Progenitor cell of endocrine pancreas (in vitro differentiated cells): ENCODE results near the gene PTPRT. TPM values are rescaled to one million over a fixed set of nuclear protein-coding genes. Genes with fewer than 3 reads are reported as not detected.

Experiments used
- DNase-seq: peaks from one replicate; pipeline ENCODE4 v3.0.0; 2021; ENCODE audit warnings: low spot score; ENCODE audit not compliant: unreplicated experiment
- H3K27ac Mint-ChIP-seq: 2 replicates; pipeline ENCODE4 v1.8.0; 2021; ENCODE audit warnings: mild to moderate bottlenecking, moderate library complexity, mixed read lengths
- H3K27me3 Mint-ChIP-seq: 2 replicates; pipeline ENCODE4 v1.8.0; 2021; ENCODE audit warnings: mixed read lengths
- H3K36me3 Mint-ChIP-seq: 2 replicates; pipeline ENCODE4 v1.8.0; 2022; ENCODE audit warnings: mixed read lengths; ENCODE audit not compliant: insufficient read depth
- H3K4me1 Mint-ChIP-seq: 2 replicates; pipeline ENCODE4 v1.8.0; 2021; ENCODE audit warnings: low read depth, mixed read lengths
- H3K4me3 Mint-ChIP-seq: 2 replicates; pipeline ENCODE4 v1.8.0; 2021; ENCODE audit warnings: low read depth, mild to moderate bottlenecking, moderate library complexity, mixed read lengths
- H3K9me3 Mint-ChIP-seq: 2 replicates; pipeline ENCODE4 v1.8.0; 2021; ENCODE audit warnings: low read depth, mixed read lengths
- total RNA-seq: library from RNA; stranded (reverse); gene quantifications from 2 replicates; pipeline ENCODE4 v1.2.1, GENCODE V29; 2021
- TF ChIP-seq, protein P1 (sequence below): fragments of 200-600 bp; sonication (generic); IDR thresholded peaks from one replicate; pipeline ENCODE4 v1.5.0; 2021; ENCODE audit warnings: antibody characterized with exemption, mild to moderate bottlenecking; ENCODE audit not compliant: unreplicated experiment

Gene PTPRT
- total RNA-seq, 1 donor from 2014 or later: 65.9 TPM

DNA sequence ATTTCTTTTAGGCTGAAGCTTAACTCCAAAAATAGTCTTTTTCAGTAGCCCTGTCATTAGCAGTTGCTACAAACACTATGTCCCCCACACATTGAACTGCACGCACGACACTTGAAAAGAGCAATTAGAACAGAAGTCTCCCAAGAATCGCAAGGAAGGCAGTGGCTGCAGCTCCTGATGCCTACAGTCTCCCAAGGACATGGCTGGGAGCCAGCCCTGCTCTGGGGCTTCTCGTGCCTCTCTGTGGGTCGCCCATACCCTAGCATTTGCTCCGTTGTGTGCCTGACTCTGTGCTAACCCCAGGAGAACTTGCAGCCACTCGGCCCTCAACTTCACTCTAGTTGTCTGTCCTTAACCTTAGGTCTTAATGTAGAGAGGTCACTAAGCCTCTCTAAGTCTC, 454.2 kb downstream of the PTPRT start:
- Mint-ChIP-seq H3K27ac (no peak overlapping the region), H3K9me3 (no peaks in the 10 kb centered on the region), H3K36me3 (peaks cover 5% of the 10 kb centered on the region), H3K4me3 (no peak overlapping the region), H3K4me1 (peaks cover 13% of the 10 kb centered on the region), H3K27me3 (no peaks in the 10 kb centered on the region)
- TF ChIP-seq, protein P1, sequence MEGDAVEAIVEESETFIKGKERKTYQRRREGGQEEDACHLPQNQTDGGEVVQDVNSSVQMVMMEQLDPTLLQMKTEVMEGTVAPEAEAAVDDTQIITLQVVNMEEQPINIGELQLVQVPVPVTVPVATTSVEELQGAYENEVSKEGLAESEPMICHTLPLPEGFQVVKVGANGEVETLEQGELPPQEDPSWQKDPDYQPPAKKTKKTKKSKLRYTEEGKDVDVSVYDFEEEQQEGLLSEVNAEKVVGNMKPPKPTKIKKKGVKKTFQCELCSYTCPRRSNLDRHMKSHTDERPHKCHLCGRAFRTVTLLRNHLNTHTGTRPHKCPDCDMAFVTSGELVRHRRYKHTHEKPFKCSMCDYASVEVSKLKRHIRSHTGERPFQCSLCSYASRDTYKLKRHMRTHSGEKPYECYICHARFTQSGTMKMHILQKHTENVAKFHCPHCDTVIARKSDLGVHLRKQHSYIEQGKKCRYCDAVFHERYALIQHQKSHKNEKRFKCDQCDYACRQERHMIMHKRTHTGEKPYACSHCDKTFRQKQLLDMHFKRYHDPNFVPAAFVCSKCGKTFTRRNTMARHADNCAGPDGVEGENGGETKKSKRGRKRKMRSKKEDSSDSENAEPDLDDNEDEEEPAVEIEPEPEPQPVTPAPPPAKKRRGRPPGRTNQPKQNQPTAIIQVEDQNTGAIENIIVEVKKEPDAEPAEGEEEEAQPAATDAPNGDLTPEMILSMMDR: no peak
- no peak for DNase-seq

DNA sequence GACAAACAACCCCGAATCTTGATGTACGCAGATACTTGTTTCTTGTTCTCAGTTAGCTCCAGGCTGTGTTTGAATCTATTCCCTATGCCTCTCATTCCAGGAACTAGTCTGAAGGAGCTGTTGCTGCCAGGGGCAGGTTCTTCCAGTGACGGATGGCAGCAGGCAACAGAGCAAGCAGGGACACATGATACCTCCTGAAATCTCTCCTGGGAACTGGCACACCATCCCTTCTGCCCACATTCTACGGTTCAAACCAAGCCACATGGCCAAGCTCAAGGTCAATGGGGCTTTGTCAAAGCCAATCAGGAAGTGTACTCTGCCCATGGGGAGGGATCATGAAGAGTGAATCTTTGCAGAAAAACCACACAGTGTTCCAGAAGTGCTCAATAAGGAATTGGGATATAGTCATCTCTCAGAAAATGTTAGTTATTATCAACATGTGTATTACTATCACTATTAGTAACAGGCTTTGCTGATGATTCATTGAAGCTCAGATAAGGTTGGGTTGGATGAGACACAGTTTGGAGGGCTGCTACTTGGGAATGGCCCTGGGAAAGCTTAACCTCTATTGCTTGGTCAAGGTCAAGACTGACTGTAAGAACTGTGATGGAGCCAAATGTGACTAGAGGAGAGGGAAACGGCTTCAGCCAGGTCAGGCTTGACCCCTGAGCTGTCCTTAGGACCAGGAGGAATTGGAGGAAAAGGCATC, 454.9 kb downstream of the PTPRT start:
- Mint-ChIP-seq H3K4me1 (peaks cover 13% of the 10 kb centered on the region), H3K9me3 (no peaks in the 10 kb centered on the region), H3K36me3 (peaks cover 5% of the 10 kb centered on the region), H3K27ac (no peak overlapping the region), H3K27me3 (no peaks in the 10 kb centered on the region), H3K4me3 (no peak overlapping the region)
- DNase-seq: no peak
- TF ChIP-seq, protein P1: no peak

DNA sequence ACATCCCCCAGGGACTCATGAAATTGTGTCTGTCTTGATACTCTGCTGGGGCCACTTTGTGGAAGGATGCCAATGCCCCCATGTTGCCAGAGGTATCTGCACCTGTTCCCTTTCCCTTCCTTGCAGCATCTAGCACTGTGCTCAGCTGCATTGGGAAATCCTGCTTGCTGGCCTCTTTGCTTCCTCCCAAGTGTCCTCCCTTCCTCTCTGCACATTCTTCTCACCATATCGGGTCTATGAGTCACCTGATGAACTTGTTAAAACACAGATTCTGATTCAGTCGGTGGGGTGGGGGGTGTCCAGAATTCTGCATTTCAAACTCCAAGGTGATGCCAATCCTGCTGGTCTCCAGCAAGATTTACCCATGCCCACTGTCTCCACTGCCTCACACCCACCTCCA, 467.8 kb downstream of the PTPRT start:
- Mint-ChIP-seq H3K4me1 (peaks cover 2% of the 10 kb centered on the region), H3K36me3 (peaks cover 4% of the 10 kb centered on the region), H3K27ac (no peak overlapping the region), H3K27me3 (no peaks in the 10 kb centered on the region), H3K9me3 (no peaks in the 10 kb centered on the region), H3K4me3 (no peak overlapping the region)
- TF ChIP-seq, protein P1: no peak
- no peak for DNase-seq

DNA sequence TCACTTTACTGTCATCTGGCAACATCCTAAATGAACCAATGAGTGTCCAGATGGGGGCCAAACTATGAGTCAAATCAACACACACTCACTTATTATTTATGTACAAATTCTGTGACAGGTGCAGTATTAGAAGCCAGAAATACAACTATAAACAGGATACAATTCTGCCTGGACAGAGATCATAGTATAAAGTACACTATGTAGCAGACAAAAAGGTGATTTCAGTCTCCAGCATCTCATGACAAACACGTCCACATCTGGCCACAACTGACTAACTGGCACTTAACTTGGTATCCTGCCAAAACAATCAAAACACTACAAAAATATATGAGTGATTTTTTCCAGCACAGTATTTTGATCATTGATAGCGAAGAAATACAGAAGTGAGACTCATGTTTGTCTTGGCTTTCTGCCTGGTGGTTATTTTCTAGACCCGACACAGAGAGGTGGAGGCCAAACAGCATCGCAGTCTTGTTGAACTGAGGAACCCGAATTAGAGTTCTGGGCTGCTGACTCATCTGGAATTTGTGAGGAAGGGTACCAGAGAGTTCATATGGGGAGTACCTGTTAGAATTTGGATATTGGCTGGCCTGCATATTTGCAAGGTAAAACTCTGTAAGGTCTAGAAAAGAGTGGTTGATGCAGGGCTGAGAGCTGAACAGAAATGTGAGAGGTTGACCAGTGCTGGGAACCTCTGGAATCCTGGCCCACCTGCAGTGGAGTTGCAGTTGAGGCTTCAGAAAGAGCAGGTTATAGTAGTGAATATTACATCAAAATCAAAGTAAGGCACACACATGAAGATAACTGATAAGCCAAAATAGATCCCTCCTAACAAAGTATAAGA, 475.2 kb downstream of the PTPRT start:
- H3K4me1 Mint-ChIP-seq: no peaks in the 10 kb centered on the region
- peaks cover 19% of the 10 kb centered on the region for H3K36me3 Mint-ChIP-seq
- no peak overlapping the region for H3K4me3 Mint-ChIP-seq
- TF ChIP-seq, protein P1: no peak
- no peaks in the 10 kb centered on the region for H3K27me3 Mint-ChIP-seq
- peaks cover 16% of the 10 kb centered on the region for H3K9me3 Mint-ChIP-seq
- no peak for DNase-seq
- no peak overlapping the region for H3K27ac Mint-ChIP-seq

DNA sequence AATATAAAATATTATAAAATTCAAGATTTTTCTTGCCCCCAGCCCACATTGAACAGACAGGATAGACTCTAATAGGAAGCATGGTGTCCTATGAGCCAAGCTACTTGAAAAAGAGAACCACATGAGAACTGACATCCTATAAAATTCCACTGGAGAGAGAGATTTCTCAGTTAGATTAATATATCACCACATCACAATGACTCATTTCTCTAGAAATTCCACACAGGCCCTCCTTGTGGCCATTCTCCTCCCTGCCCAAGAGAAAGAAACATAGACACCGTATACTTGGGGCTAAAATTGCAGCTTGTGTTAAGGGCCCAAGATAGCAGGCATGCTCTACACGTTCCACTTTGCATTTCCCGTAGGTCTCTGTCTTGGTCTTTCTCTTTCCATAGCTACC, 481.4 kb downstream of the PTPRT start:
- H3K4me3 Mint-ChIP-seq: no peak overlapping the region
- peaks cover 21% of the 10 kb centered on the region for H3K9me3 Mint-ChIP-seq
- no peak for DNase-seq
- peaks cover 17% of the 10 kb centered on the region for H3K36me3 Mint-ChIP-seq
- H3K4me1 Mint-ChIP-seq: no peaks in the 10 kb centered on the region
- no peaks in the 10 kb centered on the region for H3K27me3 Mint-ChIP-seq
- TF ChIP-seq, protein P1: no peak
- H3K27ac Mint-ChIP-seq: no peak overlapping the region
